D721Med (cell line): ENCODE data around the gene C6orf89.

ENCODE experiments used
- DNase-seq: peaks from one replicate; pipeline ENCODE4 v3.0.0; 2011; ENCODE audit warnings: low spot score; ENCODE audit not compliant: insufficient read length
- FAIRE-seq: peaks from 2 replicates; lab custom pipeline; 2011; peaks lifted over from hg19 to GRCh38; lab: Jason Lieb, UNC
- CTCF ChIP-seq: IDR thresholded peaks from 2 replicates; pipeline ENCODE4 v1.5.1; 2012; ENCODE audit warnings: mild to moderate bottlenecking, control low read depth; ENCODE audit not compliant: insufficient read depth; ENCODE audit errors: missing control alignments

The C6orf89 gene

GRCh38 chr6:36924778-36925374, 39.1 kb downstream of the C6orf89 start:
- no peak for DNase-seq
- TF ChIP-seq CTCF, result no peak
- no peak for FAIRE-seq

- FAIRE-seq (no peak), DNase-seq (no peak)
- no peak for TF ChIP-seq CTCF
These were observed 40.1 kb downstream of the C6orf89 start for GRCh38 chr6:36925809-36926208.

- no peak for TF ChIP-seq CTCF
- DNase-seq (no peak), FAIRE-seq (no peak)
These were observed 41.2 kb downstream of the C6orf89 start for GRCh38 chr6:36926708-36927513.

- no peak for TF ChIP-seq CTCF
- DNase-seq, result no peak
These were observed 42.2 kb downstream of the C6orf89 start for GRCh38 chr6:36927691-36928546.

GRCh38 chr6:36928547-36928918, 42.8 kb downstream of the C6orf89 start:
- TF ChIP-seq CTCF, result no peak
- FAIRE-seq, result no peak
- no peak for DNase-seq

More at GRCh38 chr6:36927691-36928546, 42.2 kb downstream of the C6orf89 start:
- no peak for FAIRE-seq

- no peak for FAIRE-seq
- no peak for DNase-seq
- no peak for TF ChIP-seq CTCF
These were observed 43.4 kb downstream of the C6orf89 start for GRCh38 chr6:36929152-36929551.

GRCh38 chr6:36929607-36930006, 43.9 kb downstream of the C6orf89 start:
- TF ChIP-seq CTCF, result no peak
- no peak for DNase-seq
- no peak for FAIRE-seq
